Cardiac fibroblast (primary cell): ENCODE data around the gene KRTAP10-4.
"Not testable (repeated sequence)": the region's sequence is repeated elsewhere in the genome, so short reads cannot be mapped to it uniquely, and the experiment has no call there.

Experiments
- DNase-seq, 2 donors: peaks; one replicate each; pipeline versions ENCODE4 v3.0.0 to v3.0.0-alpha.2; 2010; ENCODE audit warnings: low read depth in 2 of 2
- H3K4me3 ChIP-seq, 2 donors: replicated peaks in 1 of 2; 1 replicate in 1 of 2; 2 replicates in 1 of 2; pipeline ENCODE4 v1.5.1; 2011; ENCODE audit warnings: low read depth in 2 of 2, low read length in 2 of 2, mild to moderate bottlenecking in 2 of 2, moderate library complexity in 1 of 2
- CTCF ChIP-seq: IDR thresholded peaks from one replicate; pipeline ENCODE4 v1.5.1; 2011; ENCODE audit warnings: low read depth, mild to moderate bottlenecking, low read length, inconsistent platforms

Gene KRTAP10-4

GRCh38 chr21:44575307-44576024 is 1.9 kb downstream of the KRTAP10-4 start:
- TF ChIP-seq CTCF = no peak
- DNase-seq = no peak
- H3K4me3 ChIP-seq = no peak overlapping the region

DNA sequence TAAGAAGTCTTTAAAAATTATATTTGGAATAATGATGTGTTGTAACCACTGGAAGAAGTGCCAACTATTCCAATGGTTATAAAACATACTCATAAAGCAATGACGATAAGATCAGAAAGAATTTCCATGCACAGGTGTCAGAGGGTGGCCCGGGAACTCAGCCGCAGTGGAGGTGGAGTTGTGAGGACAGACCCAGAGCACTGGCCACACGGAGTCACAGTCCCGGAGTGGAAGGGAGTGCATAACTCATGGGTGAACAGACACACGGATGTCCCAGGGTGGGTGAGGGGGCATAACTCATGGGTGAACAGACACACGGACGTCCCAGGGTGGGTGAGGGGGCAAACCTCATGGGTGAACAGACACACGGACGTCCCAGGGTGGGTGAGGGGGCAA is 2.5 kb downstream of the KRTAP10-4 start:
- no peak for TF ChIP-seq CTCF
- no peak for DNase-seq
- no peak overlapping the region for H3K4me3 ChIP-seq

DNA sequence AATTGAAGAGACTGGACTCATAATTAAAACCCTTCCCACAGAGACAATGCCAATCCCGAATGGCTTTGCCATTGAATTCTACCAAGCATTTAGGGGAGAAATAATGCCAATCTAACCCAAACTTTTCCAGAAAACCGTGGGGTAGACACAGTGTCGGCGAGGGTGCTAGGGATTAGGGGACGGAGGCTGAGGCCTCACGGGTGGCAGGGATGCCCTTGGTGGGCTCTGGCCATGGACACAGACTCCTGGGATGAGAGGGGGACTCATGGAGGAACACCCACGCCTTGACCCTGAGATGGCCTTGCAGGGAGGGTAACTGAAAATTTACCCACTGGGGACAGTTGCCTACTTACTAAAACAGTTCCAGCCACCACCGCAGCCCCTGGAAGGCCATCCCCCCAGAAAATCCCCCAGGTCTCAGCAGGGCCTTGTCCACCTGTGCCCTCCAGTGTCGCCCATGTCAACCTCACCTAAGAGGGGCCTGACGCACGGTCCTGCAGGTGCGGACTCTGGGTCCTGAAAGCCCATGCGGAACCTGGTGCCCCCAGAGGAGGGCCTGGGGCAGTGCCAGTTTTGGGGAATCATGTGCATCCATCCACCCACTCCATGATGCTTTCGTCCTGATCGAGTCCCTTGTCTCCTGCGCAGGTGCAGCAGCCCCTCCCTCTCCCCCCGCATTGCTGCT is 5.0 kb downstream of the KRTAP10-4 start:
- no peak overlapping the region for H3K4me3 ChIP-seq
- no peak for DNase-seq
- no peak for TF ChIP-seq CTCF

DNA sequence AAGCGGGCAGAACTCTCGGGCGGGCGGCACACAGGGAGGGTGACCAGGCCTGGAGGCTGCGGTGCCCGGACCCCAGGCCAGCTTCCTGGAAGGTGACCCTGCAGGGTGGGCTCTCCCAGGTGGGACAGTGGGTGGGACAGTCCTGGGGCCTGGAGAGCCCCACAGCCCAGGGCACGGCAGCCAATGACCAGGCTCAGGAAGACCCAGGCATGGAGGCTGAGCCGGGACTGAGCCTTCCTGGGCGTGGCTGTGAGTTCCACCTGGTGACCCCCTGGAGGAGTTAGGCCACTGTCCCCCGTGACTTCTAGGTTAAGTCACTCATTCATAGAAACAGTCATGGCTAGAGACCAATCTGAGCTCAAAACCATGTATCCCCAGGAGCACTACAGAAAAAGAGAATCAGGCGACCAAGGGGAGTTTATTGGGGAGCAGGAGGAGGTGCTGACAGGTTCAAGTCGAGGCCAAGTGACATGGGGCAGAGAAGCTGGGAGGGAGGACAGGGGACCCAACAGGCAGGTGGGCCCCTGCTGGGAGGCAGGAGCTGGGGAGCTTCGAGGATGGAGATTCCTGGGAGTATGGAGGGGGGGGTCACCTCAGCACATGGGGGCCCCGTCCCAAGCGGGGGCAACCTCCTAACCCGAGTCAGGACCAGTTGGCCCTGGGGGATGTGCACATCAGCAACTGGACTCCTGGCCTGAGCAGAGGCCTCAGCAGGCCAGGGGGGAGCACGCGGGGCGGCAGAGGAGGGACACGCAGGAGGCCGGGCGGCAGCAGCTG is 5.7 kb downstream of the KRTAP10-4 start:
- H3K4me3 ChIP-seq = no peak overlapping the region
- no peak for DNase-seq
- TF ChIP-seq CTCF = no peak

DNA sequence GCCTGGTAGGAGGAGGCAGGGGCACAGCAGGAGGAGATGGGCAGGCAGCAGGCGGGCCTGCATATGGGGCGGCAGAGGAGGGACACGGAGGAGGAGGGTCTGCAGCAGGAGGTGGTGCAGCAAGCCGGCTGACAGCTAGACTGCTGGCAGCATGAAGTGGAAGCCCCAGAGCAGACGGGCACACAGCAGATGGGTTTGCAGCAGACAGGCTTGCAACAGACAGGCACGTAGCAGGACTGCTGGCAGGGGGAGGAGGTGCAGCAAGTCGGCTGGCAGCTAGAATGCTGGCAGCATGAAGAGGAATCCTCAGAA is 6.3 kb downstream of the KRTAP10-4 start:
- no peak for DNase-seq
- TF ChIP-seq CTCF = no peak
- H3K4me3 ChIP-seq = no peak overlapping the region

- not testable (repeated sequence) for H3K4me3 ChIP-seq, DNase-seq
Measured at GRCh38 chr21:44580231-44580821, 6.8 kb downstream of the KRTAP10-4 start, which contains the start of gene KRTAP10-5. KRTAP10-5 (minus strand) TSS chr21:44580604; CDS start chr21:44580578, 26 bp downstream.

GRCh38 chr21:44581158-44581557 is 7.6 kb downstream of the KRTAP10-4 start:
- DNase-seq = no peak
- H3K4me3 ChIP-seq = no peak overlapping the region
- no peak for TF ChIP-seq CTCF
